Activated CD4-positive, alpha-beta T cell treated with anti-CD3 and anti-CD28 coated beads, Interleukin-2, amount 50 U/mL, for 4 hours (primary cell): ENCODE data around the gene GNGT2.

Experiments used
- DNase-seq, 2 experiments: peaks; one replicate each; pipeline ENCODE4 v3.0.0-alpha.2; 2020

GNGT2 gene

DNA sequence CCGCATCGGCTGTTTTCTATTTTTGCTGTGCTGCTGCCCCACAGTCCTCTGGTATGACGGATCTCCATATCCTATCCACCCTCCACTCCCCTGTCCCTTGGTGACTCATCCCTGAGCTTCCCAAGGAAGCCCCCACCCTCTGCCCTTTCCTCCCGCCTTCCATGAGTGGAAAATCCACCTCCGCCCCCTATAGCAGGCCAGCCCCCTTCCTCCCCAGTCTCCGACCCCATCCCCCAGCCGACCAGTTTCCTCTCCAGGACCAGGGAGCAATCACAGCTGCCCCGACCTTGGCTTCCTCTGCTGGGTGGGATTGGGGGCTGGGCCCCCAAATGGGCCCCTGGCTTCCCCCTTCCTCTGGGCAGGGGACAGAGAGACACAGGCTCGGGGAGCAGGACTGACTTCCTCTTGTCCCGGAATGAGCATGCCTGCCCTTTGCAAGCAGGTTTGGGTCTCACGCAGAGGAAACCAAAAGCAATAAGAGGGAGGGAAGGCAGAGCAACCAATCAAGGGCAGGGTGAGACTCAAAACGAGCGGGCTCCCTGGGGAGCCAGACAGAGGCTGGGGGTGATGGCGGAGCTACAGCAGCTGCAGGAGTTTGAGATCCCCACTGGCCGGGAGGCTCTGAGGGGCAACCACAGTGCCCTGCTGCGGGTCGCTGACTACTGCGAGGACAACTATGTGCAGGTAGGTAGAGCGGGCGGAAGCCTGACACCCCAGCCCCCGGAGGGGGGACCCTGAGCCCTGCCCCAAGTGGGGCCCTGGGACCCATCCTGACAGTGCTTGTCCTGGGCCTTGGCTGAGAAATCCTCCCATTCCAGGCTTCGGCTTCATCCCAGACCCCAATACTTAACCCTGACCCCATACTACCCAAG, at the start of gene GNGT2, which contains the start of gene ABI3:
TSS of gene GNGT2 (minus strand) at position 417 of the 872 bp plus-strand sequence. CDS start 3,152 bp downstream, outside the sequence.
TSS of gene ABI3 (plus strand) at position 550 of the 872 bp plus-strand sequence. CDS start at position 568, 18 bp downstream.
- peak; percentile 45 to 51 for DNase-seq

DNA sequence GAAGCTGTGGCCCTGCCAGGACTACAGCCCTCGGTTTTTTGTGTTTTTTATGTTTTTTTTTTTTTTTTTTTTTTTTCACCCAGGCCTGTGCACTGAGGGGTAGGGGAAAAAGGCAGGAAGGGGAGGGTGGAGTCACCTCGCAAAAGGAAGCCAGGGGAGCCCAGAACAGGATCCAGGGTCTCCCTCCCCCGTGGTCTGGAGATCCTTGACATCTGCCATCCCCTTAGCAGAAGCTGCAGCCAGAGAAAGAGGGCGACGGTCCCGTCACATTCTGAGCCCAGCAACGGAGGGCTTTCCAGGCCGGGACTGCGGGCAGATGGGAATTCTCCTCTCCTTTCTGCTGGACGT, 49.3 kb upstream of the GNGT2 start:
- no peak for DNase-seq

DNA sequence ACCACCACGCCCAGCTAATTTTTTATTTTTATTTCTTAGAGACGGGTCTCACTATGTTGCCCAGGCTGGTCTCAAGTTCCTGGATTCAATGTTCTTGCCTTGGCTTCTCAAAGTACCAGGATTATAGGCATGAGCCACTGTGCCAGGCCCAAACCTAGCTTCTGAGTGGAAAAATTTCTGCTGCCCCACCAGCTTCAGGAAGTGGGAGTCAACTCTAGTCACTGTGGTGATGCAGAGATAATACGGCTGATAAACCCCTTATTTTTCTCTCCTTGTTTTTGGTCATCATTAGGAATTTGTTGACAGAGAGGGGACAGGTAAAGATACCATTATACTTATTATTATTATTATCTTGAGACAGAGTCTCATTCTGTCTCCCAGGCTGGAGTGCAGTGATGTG, 48.0 kb upstream of the GNGT2 start:
- no peak for DNase-seq

DNA sequence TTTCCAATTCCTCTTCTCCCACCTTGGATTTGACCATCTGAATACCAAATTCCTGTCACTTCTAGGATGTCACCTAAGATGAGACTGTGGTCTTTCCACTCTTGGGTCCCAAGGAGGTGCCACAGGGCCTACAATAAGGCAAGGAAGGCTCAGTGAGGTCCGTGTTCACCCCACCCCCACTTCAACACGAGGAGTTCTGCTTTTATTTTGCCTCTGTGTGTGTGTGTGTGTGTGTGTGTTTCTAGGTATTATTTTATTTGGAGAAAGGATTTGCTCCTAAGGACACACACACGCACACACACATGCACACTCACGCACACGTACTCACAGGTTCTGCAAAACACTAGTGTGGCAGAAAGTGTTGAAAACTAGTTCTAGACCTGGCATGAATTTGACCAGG, 44.8 kb upstream of the GNGT2 start:
- DNase-seq = no peak

DNA sequence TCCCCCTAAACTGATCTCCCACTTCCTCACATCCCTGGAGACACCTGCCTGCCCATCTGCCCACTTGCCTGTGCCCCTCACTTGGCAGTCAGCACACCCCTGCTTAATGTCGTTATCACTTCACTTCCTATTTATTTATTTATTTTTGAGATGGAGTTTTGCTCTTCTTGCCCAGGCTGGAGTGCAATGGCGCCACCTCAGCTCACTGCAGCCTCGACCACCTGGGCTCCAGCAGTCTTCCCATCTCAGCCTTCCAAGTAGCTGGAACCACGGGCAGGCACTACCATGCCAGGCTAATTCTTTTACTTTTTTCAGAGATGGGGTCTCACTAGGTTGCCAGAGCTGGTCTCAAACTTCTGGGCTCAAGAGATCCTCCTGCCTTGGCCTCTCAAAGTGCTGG, 43.7 kb upstream of the GNGT2 start:
- no peak for DNase-seq

- DNase-seq = no peak
Measured at GRCh38 chr17:49252148-49252695, 41.8 kb upstream of the GNGT2 start.

GRCh38 chr17:49249890-49250522, 39.6 kb upstream of the GNGT2 start:
- DNase-seq = no peak

GRCh38 chr17:49249292-49249794, 39.0 kb upstream of the GNGT2 start:
- no peak for DNase-seq

DNA sequence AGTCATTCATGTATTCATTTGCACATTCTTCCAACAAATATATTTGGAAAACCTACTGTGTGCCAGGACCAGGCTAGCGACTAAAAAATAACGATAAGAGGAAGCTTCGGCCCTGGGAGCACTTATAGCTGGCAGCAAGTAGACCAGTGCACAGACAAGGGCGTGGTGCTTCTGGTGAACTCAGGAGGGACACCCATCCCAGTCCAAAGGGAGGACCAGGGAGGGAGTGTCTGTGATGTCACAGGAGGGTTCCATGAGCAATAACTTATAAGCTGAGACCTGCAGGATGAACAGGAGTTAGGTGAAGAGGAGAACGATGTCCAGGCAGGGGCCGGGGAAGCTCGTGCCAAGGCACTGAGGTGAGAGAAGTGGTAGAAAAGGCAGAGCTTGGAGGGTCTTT, 37.6 kb upstream of the GNGT2 start:
- no peak for DNase-seq

- no peak for DNase-seq
Measured at GRCh38 chr17:49244839-49245238, 34.5 kb upstream of the GNGT2 start.

- DNase-seq = no peak
Measured at GRCh38 chr17:49242813-49243212, 32.4 kb upstream of the GNGT2 start.

GRCh38 chr17:49241692-49242397, 31.5 kb upstream of the GNGT2 start:
- DNase-seq = no peak

GRCh38 chr17:49241040-49241439, 30.7 kb upstream of the GNGT2 start:
- DNase-seq = no peak

GRCh38 chr17:49240619-49241018, 30.2 kb upstream of the GNGT2 start:
- no peak for DNase-seq

- DNase-seq = no peak
Measured at GRCh38 chr17:49239963-49240362, 29.6 kb upstream of the GNGT2 start.

DNA sequence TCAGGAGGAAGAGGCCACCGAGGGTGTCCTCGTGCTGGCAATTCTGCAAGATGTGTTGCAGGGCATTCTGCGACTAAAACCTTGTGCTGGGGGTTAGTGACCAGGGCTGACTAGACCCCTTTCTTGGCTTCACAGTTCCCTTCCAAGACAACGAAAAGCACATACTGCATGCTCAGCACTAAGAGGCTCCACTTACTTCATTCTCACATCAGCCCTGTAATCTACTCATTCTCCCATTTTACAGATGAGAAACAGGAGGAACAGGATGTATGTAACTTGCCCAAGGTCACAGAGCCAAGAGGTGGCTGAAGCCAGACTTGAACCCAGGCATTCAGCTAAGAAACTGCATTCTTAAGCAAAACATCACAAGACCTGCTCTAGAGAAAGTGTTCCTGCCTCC, 25.5 kb upstream of the GNGT2 start:
- DNase-seq = no peak

GRCh38 chr17:49234509-49235080, 24.2 kb upstream of the GNGT2 start:
- DNase-seq = no peak

- DNase-seq = no peak
Measured at GRCh38 chr17:49231563-49231894, 21.2 kb upstream of the GNGT2 start.

GRCh38 chr17:49230636-49231562, 20.5 kb upstream of the GNGT2 start, which contains the start of gene PHOSPHO1:
TSS of gene PHOSPHO1 (minus strand) at chr17:49230787. CDS start at chr17:49226691, 4,096 bp downstream.
- DNase-seq = peak; percentile 75 to 79

- no peak for DNase-seq
Measured at GRCh38 chr17:49229805-49230600, 19.6 kb upstream of the GNGT2 start.
